GM18907 (cell line): ENCODE measurements around the gene SENP2.
"Not testable (repeated sequence)": the region's sequence is repeated elsewhere in the genome, so short reads cannot be mapped to it uniquely, and the experiment has no call there.

Experiments used
- ATAC-seq: cut with Tn5 transposase; IDR thresholded peaks from one replicate; pipeline ENCODE4 v1.9.1; 2021; ENCODE audit warnings: mild to moderate bottlenecking, moderate library complexity; ENCODE audit not compliant: unreplicated experiment

Gene SENP2

GRCh38 chr3:185647134-185647879, 61.2 kb downstream of the SENP2 start:
- ATAC-seq, result no peak

DNA sequence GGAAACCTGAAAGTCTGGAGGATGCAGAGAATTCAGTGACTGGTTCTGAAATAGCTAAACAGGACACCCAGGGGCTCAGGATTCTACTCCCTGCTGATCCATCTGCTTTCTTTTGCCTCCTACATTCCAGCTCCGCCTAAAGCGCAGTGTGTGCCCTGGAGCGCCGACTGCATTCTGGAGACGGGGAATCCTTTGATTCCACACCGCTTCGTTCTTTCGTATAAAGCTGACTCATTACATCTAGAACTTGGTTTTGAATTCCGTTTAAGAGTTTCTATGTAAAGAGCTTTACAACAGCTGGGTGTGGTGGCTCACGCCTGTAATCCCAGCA, 61.8 kb downstream of the SENP2 start:
- ATAC-seq, result no peak

GRCh38 chr3:185648396-185648795, 62.3 kb downstream of the SENP2 start:
- no peak for ATAC-seq

GRCh38 chr3:185649414-185649813, 63.3 kb downstream of the SENP2 start:
- no peak for ATAC-seq

DNA sequence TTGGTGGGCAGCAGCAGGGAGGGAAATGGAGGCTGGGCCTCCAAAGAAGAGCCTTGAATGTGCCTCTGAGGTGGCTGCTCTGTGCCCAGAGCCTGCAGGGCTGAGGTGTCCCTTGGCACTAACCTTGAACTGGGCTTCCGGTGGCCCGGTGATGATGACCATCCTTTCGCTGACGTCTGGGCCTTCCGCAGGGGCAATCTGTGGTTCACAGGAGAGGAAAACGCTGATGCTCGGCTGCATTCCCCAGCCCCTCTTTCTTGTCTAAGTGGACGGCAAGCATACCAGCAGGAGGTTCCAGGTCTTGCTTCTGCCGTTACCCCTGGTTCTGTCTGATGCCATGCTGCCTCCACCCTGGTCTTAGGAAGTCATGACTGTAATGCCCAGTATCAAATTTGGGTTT, 65.9 kb downstream of the SENP2 start:
- no peak for ATAC-seq

DNA sequence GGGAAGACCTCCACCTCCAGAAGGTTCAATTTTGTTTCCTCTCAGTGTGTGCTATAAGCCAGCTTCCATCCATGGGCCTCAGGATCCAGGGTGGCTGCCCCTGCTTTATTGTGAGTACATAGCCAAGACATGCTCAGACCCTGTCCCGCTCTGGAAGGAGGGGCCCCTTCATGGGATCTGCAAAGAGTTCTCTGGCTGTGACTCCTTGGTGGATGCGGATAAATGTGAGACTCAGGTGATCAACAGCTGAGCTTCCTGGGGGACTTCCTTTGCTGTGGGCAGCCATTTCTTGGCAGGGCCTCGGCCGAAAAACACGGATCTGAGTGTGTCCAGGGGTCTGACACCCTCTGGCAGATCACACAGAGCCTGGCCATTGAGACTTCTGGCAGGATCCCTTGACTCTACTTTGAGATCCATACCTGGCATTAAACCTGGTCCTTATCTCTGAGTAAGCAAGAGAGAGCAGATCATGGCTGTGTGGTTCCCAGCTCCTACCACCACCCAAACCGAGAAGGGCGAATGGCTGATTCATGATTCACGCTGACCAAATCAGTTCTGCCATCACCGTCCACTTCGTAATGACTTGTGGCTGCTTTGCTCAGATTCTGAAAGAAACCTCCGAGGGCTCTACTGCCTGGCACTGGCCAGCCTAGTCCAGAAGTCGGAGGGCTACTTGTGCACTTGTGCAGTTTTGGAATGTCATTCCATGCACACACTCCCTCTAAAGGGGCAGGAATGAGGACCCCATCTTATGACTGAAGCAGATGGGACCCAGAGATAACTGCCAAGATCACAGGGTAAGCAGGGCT, 68.1 kb downstream of the SENP2 start:
- no peak for ATAC-seq

GRCh38 chr3:185654758-185655145, 68.7 kb downstream of the SENP2 start:
- ATAC-seq, result no peak

DNA sequence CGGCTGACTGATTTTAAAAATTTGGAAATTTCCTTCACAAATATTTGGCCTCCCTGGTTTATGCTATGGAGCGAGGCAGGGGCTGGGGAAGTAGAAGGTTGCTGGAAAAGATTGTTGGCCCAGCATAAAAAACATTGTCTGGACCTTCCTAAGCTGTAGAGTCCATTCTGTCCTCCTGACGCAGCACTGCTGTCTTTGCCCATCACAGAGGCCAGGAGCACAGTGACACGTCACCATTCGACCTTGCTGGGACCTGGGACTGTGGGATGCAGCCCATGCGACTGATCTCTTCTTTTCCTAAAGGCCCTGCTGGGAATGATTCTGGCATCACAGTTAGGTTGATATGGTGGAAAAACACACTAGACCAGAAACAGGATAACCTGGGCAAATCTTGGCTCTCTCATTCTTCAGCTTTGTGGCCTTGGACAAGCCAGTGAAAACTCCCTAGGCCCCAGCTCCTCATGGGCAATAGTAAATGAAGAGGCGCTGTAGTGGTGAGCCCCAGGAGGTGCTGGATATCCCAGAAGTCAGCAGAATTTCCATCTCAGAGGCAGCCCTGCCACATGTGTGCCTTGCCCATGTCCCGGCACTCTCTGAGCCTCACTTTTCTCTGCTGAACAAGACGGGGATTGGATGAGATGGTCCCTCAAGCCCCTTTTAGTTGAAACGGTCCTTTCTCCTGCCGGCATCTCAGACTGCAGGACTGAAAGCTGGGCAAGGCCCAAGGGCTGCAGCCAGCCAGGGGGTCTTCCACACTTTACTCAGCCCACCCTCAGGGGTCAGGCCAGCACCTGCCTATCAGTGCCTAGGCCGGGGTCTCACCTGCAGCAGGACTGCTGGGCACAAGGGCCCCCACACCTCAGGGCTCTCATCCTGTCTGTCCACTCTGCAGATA, 69.6 kb downstream of the SENP2 start:
- no peak for ATAC-seq

- no peak for ATAC-seq
Measured at GRCh38 chr3:185656321-185656840, 70.3 kb downstream of the SENP2 start.

DNA sequence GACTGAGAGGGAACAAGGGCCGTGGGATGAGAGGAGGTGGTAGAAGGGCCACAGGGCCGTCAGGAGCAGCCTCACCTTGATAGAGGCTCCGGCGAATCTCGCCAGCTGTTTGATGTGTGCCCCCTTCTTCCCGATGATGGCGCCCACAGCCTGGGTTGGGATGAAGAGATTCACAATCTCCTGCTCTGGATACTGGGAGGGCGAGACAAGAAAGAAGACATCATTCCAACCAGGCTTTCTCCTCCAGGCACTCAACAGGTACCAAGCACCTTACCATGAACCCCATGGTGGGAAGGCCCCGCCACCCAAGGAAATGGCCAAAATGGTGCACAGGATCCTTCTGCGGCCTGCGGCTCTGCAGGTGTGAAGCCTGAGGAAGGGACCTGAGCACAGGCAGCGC, 71.1 kb downstream of the SENP2 start:
- no peak for ATAC-seq

DNA sequence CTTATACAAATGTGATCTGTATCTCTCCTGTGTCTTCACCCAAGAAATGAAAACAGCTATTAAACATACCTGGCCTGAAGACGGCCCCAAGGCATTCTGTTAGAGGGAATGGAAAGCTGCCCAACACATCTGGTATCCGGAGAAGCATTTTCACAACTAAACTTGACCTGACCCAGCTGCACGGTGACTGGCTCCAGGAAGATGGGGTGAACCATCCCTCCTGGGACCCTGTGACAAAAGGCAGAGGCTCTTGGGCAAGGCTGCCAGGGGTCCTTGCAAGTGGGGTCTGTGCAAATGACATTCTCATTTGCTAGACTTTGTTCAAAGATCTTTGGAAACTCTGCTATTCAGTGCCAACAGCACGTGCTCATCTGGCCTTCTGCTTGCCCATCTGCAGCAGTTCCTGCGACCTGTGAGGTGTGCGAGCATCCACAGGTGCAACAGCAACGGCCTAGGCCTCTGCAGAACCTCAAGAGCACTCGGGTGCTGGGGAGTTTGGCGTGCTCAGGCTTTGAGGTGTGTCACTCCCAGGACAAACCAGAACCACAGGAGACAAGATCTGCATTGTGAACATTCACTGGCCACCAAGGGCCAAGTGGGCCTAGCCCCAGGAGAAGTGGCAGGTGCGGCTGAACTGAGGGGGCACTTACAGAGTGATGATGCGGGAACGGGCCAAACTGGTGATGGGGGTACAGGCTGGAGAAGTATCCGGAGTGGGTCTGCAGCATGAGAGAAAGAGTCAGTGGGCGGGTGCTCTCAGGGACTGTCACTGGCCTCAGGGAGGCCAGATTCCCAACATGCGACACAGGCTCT, 71.8 kb downstream of the SENP2 start:
- ATAC-seq, result no peak

GRCh38 chr3:185658504-185658912, 72.4 kb downstream of the SENP2 start:
- ATAC-seq, result no peak

GRCh38 chr3:185658943-185659342, 72.8 kb downstream of the SENP2 start:
- no peak for ATAC-seq

DNA sequence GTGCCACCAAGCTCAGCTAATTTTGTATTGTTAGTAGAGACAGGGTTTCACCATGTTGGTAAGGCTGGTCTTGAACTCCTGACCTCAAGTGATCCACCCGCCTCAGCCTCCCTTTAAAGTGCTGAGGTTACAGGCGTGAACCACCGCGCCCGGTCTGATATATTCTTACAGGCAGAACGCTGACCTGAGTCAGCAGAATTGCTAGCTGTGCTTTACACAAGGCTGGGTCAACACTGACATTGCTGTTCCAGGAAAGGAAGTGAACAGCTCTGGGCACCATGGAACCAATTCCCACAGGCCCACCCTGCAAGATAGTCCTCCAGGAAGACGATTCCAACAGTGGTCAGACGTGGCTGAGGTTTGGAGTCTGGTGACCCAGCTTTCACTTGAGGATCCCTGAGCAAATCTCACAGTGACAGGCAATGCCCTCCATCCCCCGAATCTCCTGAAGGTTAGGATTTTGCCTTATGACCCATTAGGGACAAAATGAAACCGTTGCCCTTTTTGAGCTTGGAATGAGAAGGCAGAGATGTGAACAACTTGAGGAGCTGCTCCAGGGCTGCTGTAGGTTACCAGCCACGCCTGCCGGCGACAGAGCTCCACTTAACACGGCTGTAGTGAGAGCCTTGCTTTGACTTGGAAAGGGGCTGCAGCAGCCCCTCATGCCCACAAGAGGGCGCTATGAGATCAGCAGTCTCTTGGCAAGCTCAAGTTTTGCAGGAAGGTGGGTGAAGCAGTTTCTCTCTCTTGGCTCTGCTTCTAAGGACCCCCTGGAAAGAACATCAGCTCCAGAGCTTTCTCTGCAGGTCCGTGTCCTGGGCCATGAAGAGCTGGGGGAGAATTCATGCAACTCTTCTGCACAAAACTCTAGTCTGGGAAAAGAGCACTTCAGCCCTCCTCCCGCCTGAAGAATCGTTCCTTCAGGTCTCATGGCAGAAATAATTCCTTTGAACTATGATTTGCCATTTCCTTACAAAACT, 74.1 kb downstream of the SENP2 start:
- ATAC-seq, result no peak

DNA sequence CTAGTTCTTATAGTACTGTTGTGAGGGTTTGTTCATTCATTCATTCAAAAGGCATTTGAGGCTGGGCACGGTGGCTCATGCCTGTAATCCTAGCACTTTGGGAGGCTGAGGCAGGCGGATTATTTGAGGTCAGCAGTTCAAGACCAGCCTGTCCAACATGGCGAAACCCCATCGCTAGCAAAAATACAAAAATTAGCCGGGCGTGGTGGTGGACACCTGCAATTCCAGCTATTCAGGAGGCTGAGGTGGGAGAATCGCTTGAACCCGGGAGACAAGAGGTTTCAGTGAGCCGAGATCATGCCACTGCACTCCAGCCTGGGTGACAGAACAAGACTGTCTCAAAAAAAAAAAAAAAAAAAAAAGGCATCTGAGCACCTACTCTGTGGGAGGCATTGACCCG, 75.2 kb downstream of the SENP2 start:
- not testable (repeated sequence) for ATAC-seq

- ATAC-seq, result no peak
Measured at GRCh38 chr3:185661772-185662171, 75.7 kb downstream of the SENP2 start.

GRCh38 chr3:185663929-185664328, 77.8 kb downstream of the SENP2 start:
- ATAC-seq, result no peak

DNA sequence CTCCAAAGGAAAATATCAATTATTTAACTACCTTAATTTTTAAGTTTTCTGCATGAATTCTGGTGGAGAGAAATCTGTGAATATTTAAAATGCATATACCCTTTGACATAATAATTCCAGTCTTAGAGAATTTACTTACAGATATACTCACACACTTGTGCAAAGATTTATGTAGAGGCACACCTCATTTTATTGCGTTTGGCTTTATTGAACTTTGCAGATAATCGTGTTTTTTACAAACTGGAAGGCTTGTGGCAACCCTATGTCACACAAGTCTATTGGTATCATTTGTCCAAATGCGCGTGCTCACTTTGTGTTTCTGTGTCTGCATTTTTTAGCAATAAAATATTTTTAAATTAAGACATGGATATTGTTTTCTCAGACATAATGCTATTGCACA, 81.5 kb downstream of the SENP2 start:
- ATAC-seq, result no peak

DNA sequence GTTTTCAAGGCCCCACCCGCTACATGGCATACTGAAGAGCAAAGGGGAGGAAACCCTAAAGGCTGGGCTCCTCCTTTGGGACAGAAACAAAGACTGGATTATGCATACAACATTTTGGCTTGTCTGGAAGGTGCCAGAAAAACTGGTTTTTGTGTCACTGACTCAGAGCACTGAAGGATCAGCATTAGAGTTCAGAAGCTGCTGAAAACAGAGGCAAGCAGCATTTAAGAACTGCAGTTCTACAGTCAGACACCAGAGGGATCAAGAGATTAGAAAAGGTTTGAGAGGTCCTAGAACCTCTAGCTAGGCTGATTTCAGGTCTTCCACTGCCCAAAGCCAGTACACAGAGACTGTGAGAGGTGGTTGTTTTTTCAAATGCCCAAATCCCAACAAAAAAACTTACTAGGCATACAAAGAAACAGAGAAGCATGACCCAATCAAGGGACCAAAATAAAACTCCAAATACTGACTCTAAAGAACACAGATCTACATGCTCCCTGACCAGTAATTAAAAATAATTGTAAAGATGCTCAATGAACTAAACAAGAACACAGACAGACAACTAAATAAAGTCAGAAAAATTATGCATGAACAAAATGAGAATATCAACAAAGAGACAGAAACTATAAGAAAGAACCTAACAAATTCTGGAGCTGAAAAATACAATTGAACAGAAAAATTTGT, 91.2 kb downstream of the SENP2 start:
- no peak for ATAC-seq
